ENCODE data around the gene CD44.

GRCh38 chr11:35173011-35173511 is 34.1 kb downstream of the CD44 start:
- TF ChIP-seq CTCF (IDR thresholded peaks at IDR 0.05; ENCODE audit: borderline replicate concordance, extremely low read depth, low read length, poor library complexity, severe bottlenecking): no peak
- TF ChIP-seq EZH2 (IDR thresholded peaks at IDR 0.05; ENCODE audit: borderline replicate concordance, low read depth, low read length, severe bottlenecking): no peak

All from DND-41 (cell line).